SH-SY5Y (cell line): ENCODE measurements around the gene ZNF217.

Experiments used
- GATA2 ChIP-seq: IDR thresholded peaks from 2 replicates; pipeline ENCODE4 v1.6.1; 2011; ENCODE audit warnings: mild to moderate bottlenecking, low read depth, low read length
- GATA3 ChIP-seq: IDR thresholded peaks from 2 replicates; pipeline ENCODE4 v1.6.1; 2011; ENCODE audit warnings: low read depth, mild to moderate bottlenecking, low read length, moderate library complexity

GRCh38 chr20:53599910-53600632 is 6.4 kb upstream of the ZNF217 start:
- TF ChIP-seq GATA2 (no peak), GATA3 (no peak)
